Naive thymus-derived CD8-positive, alpha-beta T cell (primary cell): ENCODE measurements around the gene CACNA1A. TPM values are rescaled to one million over a fixed set of nuclear protein-coding genes. Genes with fewer than 3 reads are reported as not detected.
A peak's percentile ranks its signal among the peaks of the same experiment; 100 is the strongest.
"Not testable (repeated sequence)": the region's sequence is repeated elsewhere in the genome, so short reads cannot be mapped to it uniquely, and the experiment has no call there.

Source experiments
- ATAC-seq, 2 donors: fragments of 150-1000 bp; cut with Tn5 transposase in 1 of 2; sonication (Bioruptor Pico), chemical (Tn5 transposase) in 1 of 2; 1 replicate in 1 of 2; 2 replicates in 1 of 2; pipeline ENCODE4 v1.10.0; 2021; ENCODE audit warnings: mild to moderate bottlenecking in 2 of 2, moderate library complexity in 2 of 2
- POLR2A ChIA-PET: fragments of 350-600 bp; sonication (Branson Sonifier 250); formaldehyde crosslinking; loops from one replicate; lab custom pipeline; 2021; ENCODE audit warnings: antibody characterized with exemption; lab: Charles Lee
- DNase-seq, 10 donors: peaks; one replicate each; pipeline versions ENCODE4 v3.0.0 to v3.0.0-alpha.2; 2020 to 2022
- H3K27ac Mint-ChIP-seq, 10 donors: one replicate each; pipeline ENCODE4 v1.8.0; 2020 to 2022; ENCODE audit warnings: mild to moderate bottlenecking in 10 of 10, mixed read lengths in 10 of 10, moderate library complexity in 4 of 10, inconsistent platforms in 1 of 10
- H3K27me3 Mint-ChIP-seq, 5 donors: one replicate each; pipeline ENCODE4 v1.8.0; 2021 to 2022; ENCODE audit warnings: mixed read lengths in 5 of 5
- H3K36me3 Mint-ChIP-seq, 3 donors: one replicate each; pipeline ENCODE4 v1.8.0; 2020 to 2022; ENCODE audit warnings: mixed read lengths in 3 of 3, mild to moderate bottlenecking in 2 of 3, inconsistent platforms in 1 of 3
- H3K4me1 Mint-ChIP-seq, 4 donors: one replicate each; pipeline ENCODE4 v1.8.0; 2021 to 2022; ENCODE audit warnings: mixed read lengths in 4 of 4
- H3K4me3 Mint-ChIP-seq, 10 donors: one replicate each; pipeline ENCODE4 v1.8.0; 2020 to 2022; ENCODE audit warnings: mild to moderate bottlenecking in 10 of 10, mixed read lengths in 10 of 10, moderate library complexity in 6 of 10, inconsistent platforms in 1 of 10
- H3K9me3 Mint-ChIP-seq, 9 donors: one replicate each; pipeline ENCODE4 v1.8.0; 2020 to 2022; ENCODE audit warnings: mixed read lengths in 9 of 9, mild to moderate bottlenecking in 3 of 9, inconsistent platforms in 1 of 9, moderate library complexity in 1 of 9
- polyA plus RNA-seq, 3 donors: library from polyadenylated mRNA; unstranded; fragments of 300-500 nt; fragmentation: Illumina TruSeq; gene quantifications; one replicate each; pipeline ENCODE4 v1.2.3, GENCODE V29; 2021
- total RNA-seq, 8 experiments: library from RNA in 2 of 8; stranded (reverse) in 2 of 8; gene quantifications; one replicate each; pipeline ENCODE4 v1.2.3 and lab custom pipeline; 2021 to 2026

The CACNA1A gene
- total and polyA plus RNA-seq, 5 experiments from 2014 or later: 0.09 to 0.60 (median 0.36) TPM

- Mint-ChIP-seq H3K4me1 (peaks cover 16 to 38% (median 32%) of the 10 kb centered on the region in 4 donors), H3K27ac (peak overlapping the region in 5 of 10 donors; percentile 34 to 81 (median 68)), H3K4me3 (peak overlapping the region in 3 of 10 donors; percentile 14 to 33 (median 16))
- not testable (repeated sequence) for H3K9me3 Mint-ChIP-seq, ATAC-seq, H3K27me3 Mint-ChIP-seq, H3K36me3 Mint-ChIP-seq, DNase-seq
- POLR2A ChIA-PET: interaction anchor here (1.0 to 1.8 kb wide), 4 partner anchors 8 to 33 kb away, joined by 3 to 8 read pairs (median 4); no protein-coding TSS in a partner anchor
Observed at GRCh38 chr19:13185763-13186657, 320.3 kb downstream of the CACNA1A start.

- not testable (repeated sequence) for H3K36me3 Mint-ChIP-seq, H3K4me3 Mint-ChIP-seq, H3K27ac Mint-ChIP-seq, H3K9me3 Mint-ChIP-seq, ATAC-seq, H3K27me3 Mint-ChIP-seq, DNase-seq
- H3K4me1 Mint-ChIP-seq: peaks cover 26 to 45% (median 42%) of the 10 kb centered on the region in 4 donors
- POLR2A ChIA-PET: interaction anchor here (1.0 to 24.2 kb wide), 5 partner anchors 9 to 32 kb away, joined by 3 to 918 read pairs (median 8); partner anchors contain the start of genes IER2 and STX10
Observed at GRCh38 chr19:13184926-13185325, 321.4 kb downstream of the CACNA1A start.

GRCh38 chr19:13181747-13182388 lies 324.4 kb downstream of the CACNA1A start:
- POLR2A ChIA-PET: interaction anchor here (0.6 to 24.2 kb wide), 10 partner anchors 8 to 82 kb away, joined by 3 to 918 read pairs (median 4); partner anchors contain the start of genes IER2 and STX10
- no peaks in the 10 kb centered on the region for H3K36me3 Mint-ChIP-seq

GRCh38 chr19:13178291-13178690 lies 328.0 kb downstream of the CACNA1A start:
- H3K4me3 Mint-ChIP-seq, ATAC-seq, DNase-seq, H3K9me3 Mint-ChIP-seq, H3K36me3 Mint-ChIP-seq, H3K27me3 Mint-ChIP-seq: not testable (repeated sequence)
- Mint-ChIP-seq H3K4me1 (peaks cover 17 to 52% (median 35%) of the 10 kb centered on the region in 4 donors), H3K27ac (peak overlapping the region in 4 of 10 donors; percentile 9 to 79 (median 62))
- POLR2A ChIA-PET: interaction anchor here (1.2 to 24.2 kb wide), 3 partner anchors 12 to 30 kb away, joined by 4 to 918 read pairs (median 153); partner anchors contain the start of genes IER2 and STX10

More at GRCh38 chr19:13181747-13182388, 324.4 kb downstream of the CACNA1A start:
- DNase-seq (peak in 4 of 10 donors; percentile 19 to 58 (median 28)), ATAC-seq (peak; percentile 60 to 78)
- Mint-ChIP-seq H3K9me3 (no peaks in the 10 kb centered on the region), H3K27ac (peak overlapping the region; percentile 51 to 92 (median 80)), H3K27me3 (no peaks in the 10 kb centered on the region), H3K4me3 (peak overlapping the region; percentile 37 to 81 (median 66)), H3K4me1 (peaks cover 23 to 42% (median 36%) of the 10 kb centered on the region in 4 donors)

- ATAC-seq: not testable (repeated sequence)
- POLR2A ChIA-PET: interaction anchor here (10.0 to 24.2 kb wide), 2 partner anchors 11 to 24 kb away, joined by 153 to 918 read pairs; partner anchors contain the start of genes IER2 and STX10
Observed at GRCh38 chr19:13177584-13177983, 328.7 kb downstream of the CACNA1A start.

GRCh38 chr19:13176345-13176744 lies 329.9 kb downstream of the CACNA1A start:
- no peak for DNase-seq
- H3K27me3 Mint-ChIP-seq: no peaks in the 10 kb centered on the region
- peak overlapping the region in 6 of 10 donors; percentile 38 to 83 (median 48) for H3K27ac Mint-ChIP-seq
- no peaks in the 10 kb centered on the region for H3K36me3 Mint-ChIP-seq
- H3K4me3 Mint-ChIP-seq: no peak overlapping the region
- H3K4me1 Mint-ChIP-seq: peaks cover 21 to 61% (median 47%) of the 10 kb centered on the region in 4 donors
- ATAC-seq: no peak
- H3K9me3 Mint-ChIP-seq: no peaks in the 10 kb centered on the region
- POLR2A ChIA-PET: interaction anchor here (10.0 to 24.2 kb wide), 2 partner anchors 10 to 23 kb away, joined by 153 to 918 read pairs; partner anchors contain the start of genes IER2 and STX10

More at GRCh38 chr19:13177584-13177983, 328.7 kb downstream of the CACNA1A start:
- Mint-ChIP-seq H3K27ac (peak overlapping the region in 2 of 10 donors; percentile 50 to 79), H3K4me1 (peaks cover 20 to 57% (median 43%) of the 10 kb centered on the region in 4 donors)
- H3K36me3 Mint-ChIP-seq, H3K27me3 Mint-ChIP-seq, H3K4me3 Mint-ChIP-seq, DNase-seq, H3K9me3 Mint-ChIP-seq: not testable (repeated sequence)

GRCh38 chr19:13173139-13173737 lies 333.0 kb downstream of the CACNA1A start:
- POLR2A ChIA-PET: interaction anchor here (0.6 to 24.2 kb wide), 7 partner anchors 9 to 1322 kb away, joined by 3 to 918 read pairs (median 6); partner anchors contain the start of genes IER2 and STX10
- H3K36me3 Mint-ChIP-seq: no peaks in the 10 kb centered on the region

GRCh38 chr19:13172346-13173138 lies 333.7 kb downstream of the CACNA1A start:
- POLR2A ChIA-PET: interaction anchor here (0.6 to 24.2 kb wide), 6 partner anchors 10 to 92 kb away, joined by 3 to 918 read pairs (median 6); partner anchors contain the start of genes IER2 and STX10
- no peaks in the 10 kb centered on the region for H3K27me3 Mint-ChIP-seq
- no peaks in the 10 kb centered on the region for H3K36me3 Mint-ChIP-seq
- peak overlapping the region; percentile 81 to 92 (median 90) for H3K4me3 Mint-ChIP-seq
- no peaks in the 10 kb centered on the region for H3K9me3 Mint-ChIP-seq
- peak; percentile 54 to 90 (median 66) for DNase-seq
- peaks cover 22 to 77% (median 66%) of the 10 kb centered on the region in 4 donors for H3K4me1 Mint-ChIP-seq
- H3K27ac Mint-ChIP-seq: peak overlapping the region; percentile 93 to 99 (median 98)
- peak; percentile 14 to 43 for ATAC-seq

More at GRCh38 chr19:13173139-13173737, 333.0 kb downstream of the CACNA1A start:
- DNase-seq (no peak), ATAC-seq (no peak)
- Mint-ChIP-seq H3K27ac (peak overlapping the region; percentile 93 to 99 (median 98)), H3K9me3 (no peaks in the 10 kb centered on the region), H3K27me3 (no peaks in the 10 kb centered on the region), H3K4me3 (peak overlapping the region; percentile 81 to 92 (median 90)), H3K4me1 (peaks cover 24 to 75% (median 62%) of the 10 kb centered on the region in 4 donors)

- DNase-seq (no peak), ATAC-seq (no peak)
- Mint-ChIP-seq H3K4me3 (peak overlapping the region; percentile 43 to 92 (median 80)), H3K27me3 (no peaks in the 10 kb centered on the region), H3K36me3 (no peaks in the 10 kb centered on the region), H3K27ac (peak overlapping the region; percentile 93 to 99 (median 98)), H3K9me3 (no peaks in the 10 kb centered on the region), H3K4me1 (peaks cover 28 to 83% (median 75%) of the 10 kb centered on the region in 4 donors)
- POLR2A ChIA-PET: interaction anchor here (0.6 to 24.2 kb wide), 5 partner anchors 9 to 1248 kb away, joined by 3 to 918 read pairs (median 6); partner anchors contain the start of genes DDX39A, IER2 and STX10
Observed at GRCh38 chr19:13171146-13171545, 335.1 kb downstream of the CACNA1A start.

GRCh38 chr19:13169769-13170168 lies 336.5 kb downstream of the CACNA1A start:
- no peaks in the 10 kb centered on the region for H3K36me3 Mint-ChIP-seq
- H3K4me3 Mint-ChIP-seq: peak overlapping the region in 9 of 10 donors; percentile 74 to 95 (median 88)
- H3K4me1 Mint-ChIP-seq: peaks cover 28 to 93% (median 85%) of the 10 kb centered on the region in 4 donors
- no peaks in the 10 kb centered on the region for H3K27me3 Mint-ChIP-seq
- DNase-seq (no peak), ATAC-seq (no peak)
- POLR2A ChIA-PET: interaction anchor here (0.7 to 24.2 kb wide), 6 partner anchors 8 to 45 kb away, joined by 3 to 918 read pairs (median 6); partner anchors contain the start of genes IER2 and STX10
- peak overlapping the region; percentile 91 to 99 (median 99) for H3K27ac Mint-ChIP-seq
- no peaks in the 10 kb centered on the region for H3K9me3 Mint-ChIP-seq
